ENCODE data around the gene PPP1R14B.
A peak's percentile ranks its signal among the peaks of the same experiment; 100 is the strongest.
"Not testable (repeated sequence)": the region's sequence is repeated elsewhere in the genome, so short reads cannot be mapped to it uniquely, and the experiment has no call there.

PPP1R14B gene

GRCh38 chr11:64252003-64252872, 5.5 kb upstream of the PPP1R14B start:
- no peak for TF ChIP-seq JUND (IDR thresholded peaks at IDR 0.05; ENCODE audit: low read depth)
- DNase-seq (ENCODE audit: low read depth in 1 of 2, low spot score in 1 of 2): peak; percentile 84 to 95

GRCh38 chr11:64251753-64252002, 4.9 kb upstream of the PPP1R14B start:
- no peak for TF ChIP-seq JUND (IDR thresholded peaks at IDR 0.05; ENCODE audit: low read depth)
- in situ Hi-C loops (cut with HindIII; ENCODE audit: low pct_unique_long_range_greater_than_20kb, low sequenced_read_pairs): no loop called here
- no peak for DNase-seq (ENCODE audit: low read depth in 1 of 2, low spot score in 1 of 2)

More at GRCh38 chr11:64252003-64252872, 5.5 kb upstream of the PPP1R14B start:
- in situ Hi-C loops (cut with HindIII; ENCODE audit: low pct_unique_long_range_greater_than_20kb, low sequenced_read_pairs): no loop called here

GRCh38 chr11:64251016-64251752, 4.4 kb upstream of the PPP1R14B start, which contains the start of gene PLCB3:
Gene PLCB3 (plus strand): TSS chr11:64251530. CDS start chr11:64251650, 120 bp downstream.
- in situ Hi-C loops (cut with HindIII; ENCODE audit: low pct_unique_long_range_greater_than_20kb, low sequenced_read_pairs): no loop called here
- TF ChIP-seq JUND (IDR thresholded peaks at IDR 0.05; ENCODE audit: low read depth): no peak
- peak; percentile 72 to 80 for DNase-seq (ENCODE audit: low read depth in 1 of 2, low spot score in 1 of 2)

GRCh38 chr11:64250415-64251015, 3.8 kb upstream of the PPP1R14B start:
- peak in 1 of 2 experiments; percentile 45 for DNase-seq (ENCODE audit: low read depth in 1 of 2, low spot score in 1 of 2)
- in situ Hi-C loops (cut with HindIII; ENCODE audit: low pct_unique_long_range_greater_than_20kb, low sequenced_read_pairs): no loop called here
- no peak for TF ChIP-seq JUND (IDR thresholded peaks at IDR 0.05; ENCODE audit: low read depth)

GRCh38 chr11:64249563-64250414, 3.0 kb upstream of the PPP1R14B start:
- in situ Hi-C loops (cut with HindIII; ENCODE audit: low pct_unique_long_range_greater_than_20kb, low sequenced_read_pairs): no loop called here
- no peak for DNase-seq (ENCODE audit: low read depth in 1 of 2, low spot score in 1 of 2)
- TF ChIP-seq JUND (IDR thresholded peaks at IDR 0.05; ENCODE audit: low read depth): no peak

- in situ Hi-C loops (cut with HindIII; ENCODE audit: low pct_unique_long_range_greater_than_20kb, low sequenced_read_pairs): no loop called here
- TF ChIP-seq JUND (IDR thresholded peaks at IDR 0.05; ENCODE audit: low read depth): no peak
These were observed 2.3 kb upstream of the PPP1R14B start for GRCh38 chr11:64249038-64249437.

GRCh38 chr11:64248578-64248977, 1.8 kb upstream of the PPP1R14B start:
- DNase-seq (ENCODE audit: low read depth in 1 of 2, low spot score in 1 of 2): no peak
- no peak for TF ChIP-seq JUND (IDR thresholded peaks at IDR 0.05; ENCODE audit: low read depth)
- in situ Hi-C loops (cut with HindIII; ENCODE audit: low pct_unique_long_range_greater_than_20kb, low sequenced_read_pairs): no loop called here

More at GRCh38 chr11:64249038-64249437, 2.3 kb upstream of the PPP1R14B start:
- no peak for DNase-seq (ENCODE audit: low read depth in 1 of 2, low spot score in 1 of 2)

- DNase-seq (ENCODE audit: low read depth in 1 of 2, low spot score in 1 of 2): no peak
- in situ Hi-C loops (cut with HindIII; ENCODE audit: low pct_unique_long_range_greater_than_20kb, low sequenced_read_pairs): no loop called here
These were observed 1.2 kb upstream of the PPP1R14B start for GRCh38 chr11:64247729-64248531.

GRCh38 chr11:64246621-64246870, 197 bp downstream of the PPP1R14B start:
- in situ Hi-C loops (cut with HindIII; ENCODE audit: low pct_unique_long_range_greater_than_20kb, low sequenced_read_pairs); DNase-seq (ENCODE audit: low read depth in 1 of 2, low spot score in 1 of 2): not testable (repeated sequence)

More at GRCh38 chr11:64247729-64248531, 1.2 kb upstream of the PPP1R14B start:
- TF ChIP-seq JUND (IDR thresholded peaks at IDR 0.05; ENCODE audit: low read depth): no peak

- no peak for TF ChIP-seq JUND (IDR thresholded peaks at IDR 0.05; ENCODE audit: low read depth)
- DNase-seq (ENCODE audit: low read depth in 1 of 2, low spot score in 1 of 2): peak; percentile 67 to 81
- in situ Hi-C loops (cut with HindIII; ENCODE audit: low pct_unique_long_range_greater_than_20kb, low sequenced_read_pairs): no loop called here
These were observed 734 bp downstream of the PPP1R14B start for GRCh38 chr11:64245797-64246620.

- peak in 1 of 2 experiments; percentile 51 for DNase-seq (ENCODE audit: low read depth in 1 of 2, low spot score in 1 of 2)
- no peak for TF ChIP-seq JUND (IDR thresholded peaks at IDR 0.05; ENCODE audit: low read depth)
- in situ Hi-C loops (cut with HindIII; ENCODE audit: low pct_unique_long_range_greater_than_20kb, low sequenced_read_pairs): no loop called here
These were observed 1.3 kb downstream of the PPP1R14B start for GRCh38 chr11:64245401-64245796.
